Measurements from ENCODE around the gene SAP30BP. TPM values are rescaled to one million over a fixed set of nuclear protein-coding genes. Genes with fewer than 3 reads are reported as not detected.

SAP30BP gene
- total and polyA plus RNA-seq, 2 of the 13 experiments (the other 11 are each of a cell fraction or from before 2014, with no cell fraction given) = 67.7 to 99.4 TPM

DNA sequence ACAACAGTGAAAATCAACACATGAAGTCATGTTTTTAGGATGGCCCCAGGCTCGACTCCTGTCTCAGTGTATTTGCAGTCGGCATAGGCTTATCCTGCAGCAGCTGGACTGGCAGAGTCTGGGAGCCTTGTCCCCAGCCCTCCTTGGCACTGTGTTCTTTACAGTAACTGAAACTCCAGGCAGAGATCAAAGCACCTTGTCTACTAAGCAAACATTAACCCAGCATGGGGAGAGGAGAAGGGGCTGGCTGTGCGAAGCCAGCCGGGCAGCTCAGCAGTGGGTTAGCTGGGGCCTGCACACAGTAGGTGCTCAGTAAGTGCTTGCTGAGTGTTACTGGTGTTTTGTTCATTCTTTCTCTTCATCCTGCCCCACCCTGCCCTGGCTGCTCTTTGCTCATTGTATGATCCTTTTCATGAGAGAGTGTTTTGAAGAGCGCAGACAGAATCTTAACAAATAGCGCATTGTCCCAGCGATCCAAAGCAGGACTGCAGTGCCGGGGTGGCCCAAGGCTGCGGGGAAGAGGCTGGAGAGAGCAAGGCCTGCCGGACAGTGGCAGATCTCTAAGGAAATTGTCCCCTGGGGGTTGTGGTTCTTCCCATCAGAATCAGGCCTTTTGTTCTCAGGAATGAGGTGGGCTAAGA, 30.6 kb downstream of the SAP30BP start (continued):
- TF ChIP-seq, protein P1, sequence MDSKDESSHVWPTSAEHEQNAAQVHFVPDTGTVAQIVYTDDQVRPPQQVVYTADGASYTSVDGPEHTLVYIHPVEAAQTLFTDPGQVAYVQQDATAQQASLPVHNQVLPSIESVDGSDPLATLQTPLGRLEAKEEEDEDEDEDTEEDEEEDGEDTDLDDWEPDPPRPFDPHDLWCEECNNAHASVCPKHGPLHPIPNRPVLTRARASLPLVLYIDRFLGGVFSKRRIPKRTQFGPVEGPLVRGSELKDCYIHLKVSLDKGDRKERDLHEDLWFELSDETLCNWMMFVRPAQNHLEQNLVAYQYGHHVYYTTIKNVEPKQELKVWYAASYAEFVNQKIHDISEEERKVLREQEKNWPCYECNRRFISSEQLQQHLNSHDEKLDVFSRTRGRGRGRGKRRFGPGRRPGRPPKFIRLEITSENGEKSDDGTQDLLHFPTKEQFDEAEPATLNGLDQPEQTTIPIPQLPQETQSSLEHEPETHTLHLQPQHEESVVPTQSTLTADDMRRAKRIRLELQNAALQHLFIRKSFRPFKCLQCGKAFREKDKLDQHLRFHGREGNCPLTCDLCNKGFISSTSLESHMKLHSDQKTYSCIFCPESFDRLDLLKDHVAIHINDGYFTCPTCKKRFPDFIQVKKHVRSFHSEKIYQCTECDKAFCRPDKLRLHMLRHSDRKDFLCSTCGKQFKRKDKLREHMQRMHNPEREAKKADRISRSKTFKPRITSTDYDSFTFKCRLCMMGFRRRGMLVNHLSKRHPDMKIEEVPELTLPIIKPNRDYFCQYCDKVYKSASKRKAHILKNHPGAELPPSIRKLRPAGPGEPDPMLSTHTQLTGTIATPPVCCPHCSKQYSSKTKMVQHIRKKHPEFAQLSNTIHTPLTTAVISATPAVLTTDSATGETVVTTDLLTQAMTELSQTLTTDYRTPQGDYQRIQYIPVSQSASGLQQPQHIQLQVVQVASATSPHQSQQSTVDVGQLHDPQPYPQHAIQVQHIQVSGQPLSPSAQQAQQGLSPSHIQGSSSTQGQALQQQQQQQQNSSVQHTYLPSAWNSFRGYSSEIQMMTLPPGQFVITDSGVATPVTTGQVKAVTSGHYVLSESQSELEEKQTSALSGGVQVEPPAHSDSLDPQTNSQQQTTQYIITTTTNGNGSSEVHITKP (CRISPR knock-in tag; IDR thresholded peaks at IDR 0.05; ENCODE audit: low read depth) = 0 out of 2 replicates have a peak, but pooled peaks have one; percentile 31
- TF ChIP-seq IRX3 (CRISPR knock-in tag; IDR thresholded peaks at IDR 0.05; ENCODE audit: borderline replicate concordance, low read depth) = no peak
- no peak for TF ChIP-seq ZNF781 (CRISPR knock-in tag; IDR thresholded peaks at IDR 0.05; ENCODE audit: borderline replicate concordance, not compliant biosample characterization)
- TF ChIP-seq BRD4 (CRISPR knock-in tag; IDR thresholded peaks at IDR 0.05) = no peak
- TF ChIP-seq, protein P2, sequence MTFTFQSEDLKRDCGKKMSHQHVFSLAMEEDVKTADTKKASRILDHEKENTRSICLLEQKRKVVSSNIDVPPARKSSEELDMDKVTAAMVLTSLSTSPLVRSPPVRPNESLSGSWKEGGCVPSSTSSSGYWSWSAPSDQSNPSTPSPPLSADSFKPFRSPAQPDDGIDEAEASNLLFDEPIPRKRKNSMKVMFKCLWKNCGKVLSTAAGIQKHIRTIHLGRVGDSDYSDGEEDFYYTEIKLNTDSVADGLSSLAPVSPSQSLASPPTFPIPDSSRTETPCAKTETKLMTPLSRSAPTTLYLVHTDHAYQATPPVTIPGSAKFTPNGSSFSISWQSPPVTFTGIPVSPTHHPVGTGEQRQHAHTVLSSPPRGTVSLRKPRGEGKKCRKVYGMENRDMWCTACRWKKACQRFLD (CRISPR knock-in tag; IDR thresholded peaks at IDR 0.05; ENCODE audit: borderline replicate concordance) = no peak
- TF ChIP-seq ZNF562 (CRISPR knock-in tag; IDR thresholded peaks at IDR 0.05; ENCODE audit: borderline replicate concordance) = no peak
- TF ChIP-seq ZNF850 (CRISPR knock-in tag; conservative IDR thresholded peaks at IDR 0.05) = no peak
- TF ChIP-seq, protein P3, sequence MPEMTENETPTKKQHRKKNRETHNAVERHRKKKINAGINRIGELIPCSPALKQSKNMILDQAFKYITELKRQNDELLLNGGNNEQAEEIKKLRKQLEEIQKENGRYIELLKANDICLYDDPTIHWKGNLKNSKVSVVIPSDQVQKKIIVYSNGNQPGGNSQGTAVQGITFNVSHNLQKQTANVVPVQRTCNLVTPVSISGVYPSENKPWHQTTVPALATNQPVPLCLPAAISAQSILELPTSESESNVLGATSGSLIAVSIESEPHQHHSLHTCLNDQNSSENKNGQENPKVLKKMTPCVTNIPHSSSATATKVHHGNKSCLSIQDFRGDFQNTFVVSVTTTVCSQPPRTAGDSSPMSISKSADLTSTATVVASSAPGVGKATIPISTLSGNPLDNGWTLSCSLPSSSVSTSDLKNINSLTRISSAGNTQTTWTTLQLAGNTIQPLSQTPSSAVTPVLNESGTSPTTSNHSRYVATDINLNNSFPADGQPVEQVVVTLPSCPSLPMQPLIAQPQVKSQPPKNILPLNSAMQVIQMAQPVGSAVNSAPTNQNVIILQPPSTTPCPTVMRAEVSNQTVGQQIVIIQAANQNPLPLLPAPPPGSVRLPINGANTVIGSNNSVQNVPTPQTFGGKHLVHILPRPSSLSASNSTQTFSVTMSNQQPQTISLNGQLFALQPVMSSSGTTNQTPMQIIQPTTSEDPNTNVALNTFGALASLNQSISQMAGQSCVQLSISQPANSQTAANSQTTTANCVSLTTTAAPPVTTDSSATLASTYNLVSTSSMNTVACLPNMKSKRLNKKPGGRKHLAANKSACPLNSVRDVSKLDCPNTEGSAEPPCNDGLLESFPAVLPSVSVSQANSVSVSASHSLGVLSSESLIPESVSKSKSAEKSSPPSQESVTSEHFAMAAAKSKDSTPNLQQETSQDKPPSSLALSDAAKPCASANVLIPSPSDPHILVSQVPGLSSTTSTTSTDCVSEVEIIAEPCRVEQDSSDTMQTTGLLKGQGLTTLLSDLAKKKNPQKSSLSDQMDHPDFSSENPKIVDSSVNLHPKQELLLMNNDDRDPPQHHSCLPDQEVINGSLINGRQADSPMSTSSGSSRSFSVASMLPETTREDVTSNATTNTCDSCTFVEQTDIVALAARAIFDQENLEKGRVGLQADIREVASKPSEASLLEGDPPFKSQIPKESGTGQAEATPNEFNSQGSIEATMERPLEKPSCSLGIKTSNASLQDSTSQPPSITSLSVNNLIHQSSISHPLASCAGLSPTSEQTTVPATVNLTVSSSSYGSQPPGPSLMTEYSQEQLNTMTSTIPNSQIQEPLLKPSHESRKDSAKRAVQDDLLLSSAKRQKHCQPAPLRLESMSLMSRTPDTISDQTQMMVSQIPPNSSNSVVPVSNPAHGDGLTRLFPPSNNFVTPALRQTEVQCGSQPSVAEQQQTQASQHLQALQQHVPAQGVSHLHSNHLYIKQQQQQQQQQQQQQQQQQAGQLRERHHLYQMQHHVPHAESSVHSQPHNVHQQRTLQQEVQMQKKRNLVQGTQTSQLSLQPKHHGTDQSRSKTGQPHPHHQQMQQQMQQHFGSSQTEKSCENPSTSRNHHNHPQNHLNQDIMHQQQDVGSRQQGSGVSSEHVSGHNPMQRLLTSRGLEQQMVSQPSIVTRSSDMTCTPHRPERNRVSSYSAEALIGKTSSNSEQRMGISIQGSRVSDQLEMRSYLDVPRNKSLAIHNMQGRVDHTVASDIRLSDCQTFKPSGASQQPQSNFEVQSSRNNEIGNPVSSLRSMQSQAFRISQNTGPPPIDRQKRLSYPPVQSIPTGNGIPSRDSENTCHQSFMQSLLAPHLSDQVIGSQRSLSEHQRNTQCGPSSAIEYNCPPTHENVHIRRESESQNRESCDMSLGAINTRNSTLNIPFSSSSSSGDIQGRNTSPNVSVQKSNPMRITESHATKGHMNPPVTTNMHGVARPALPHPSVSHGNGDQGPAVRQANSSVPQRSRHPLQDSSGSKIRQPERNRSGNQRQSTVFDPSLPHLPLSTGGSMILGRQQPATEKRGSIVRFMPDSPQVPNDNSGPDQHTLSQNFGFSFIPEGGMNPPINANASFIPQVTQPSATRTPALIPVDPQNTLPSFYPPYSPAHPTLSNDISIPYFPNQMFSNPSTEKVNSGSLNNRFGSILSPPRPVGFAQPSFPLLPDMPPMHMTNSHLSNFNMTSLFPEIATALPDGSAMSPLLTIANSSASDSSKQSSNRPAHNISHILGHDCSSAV (CRISPR knock-in tag; IDR thresholded peaks at IDR 0.05; ENCODE audit: borderline replicate concordance) = no peak
- no peak for TF ChIP-seq TBX3 (IDR thresholded peaks at IDR 0.05; ENCODE audit: borderline replicate concordance)
- TF ChIP-seq ZIK1 (CRISPR knock-in tag; IDR thresholded peaks at IDR 0.05; ENCODE audit: borderline replicate concordance, low read depth) = no peak
- TF ChIP-seq MXD4 (CRISPR knock-in tag; IDR thresholded peaks at IDR 0.05) = no peak
- TF ChIP-seq SMAD1 (CRISPR knock-in tag; IDR thresholded peaks at IDR 0.05; ENCODE audit: borderline replicate concordance, low read depth) = no peak
- TF ChIP-seq ZNF773 (CRISPR knock-in tag; IDR thresholded peaks at IDR 0.05; ENCODE audit: borderline replicate concordance) = no peak
- no peak for TF ChIP-seq KLF9 (CRISPR knock-in tag; IDR thresholded peaks at IDR 0.05; ENCODE audit: low read depth)
- TF ChIP-seq ZNF496 (CRISPR knock-in tag; IDR thresholded peaks at IDR 0.05; ENCODE audit: insufficient replicate concordance) = no peak
- no peak for TF ChIP-seq NFE2L2 (IDR thresholded peaks at IDR 0.05; ENCODE audit: low read length)
